Thyroid gland (tissue), 4 donors: ENCODE measurements around the gene LMO4.

ENCODE experiments used
- POLR2A ChIP-seq, 2 donors: fragments of 450-650 bp; IDR thresholded peaks; one replicate each; pipeline ENCODE4 v1.6.1; 2017; ENCODE audit warnings: antibody characterized with exemption in 2 of 2, mild to moderate bottlenecking in 2 of 2, moderate library complexity in 1 of 2
- TF ChIP-seq, protein P1 (sequence below), 6 experiments: fragments of 200-600 bp in 3 of 6; fragments of 450-650 bp in 3 of 6; sonication (generic) in 3 of 6; IDR thresholded peaks; one replicate each; pipeline ENCODE4 v1.5.1; 2016 to 2019; ENCODE audit warnings: antibody characterized with exemption in 6 of 6, mild to moderate bottlenecking in 2 of 6, inconsistent platforms in 1 of 6, moderate library complexity in 1 of 6

DNA sequence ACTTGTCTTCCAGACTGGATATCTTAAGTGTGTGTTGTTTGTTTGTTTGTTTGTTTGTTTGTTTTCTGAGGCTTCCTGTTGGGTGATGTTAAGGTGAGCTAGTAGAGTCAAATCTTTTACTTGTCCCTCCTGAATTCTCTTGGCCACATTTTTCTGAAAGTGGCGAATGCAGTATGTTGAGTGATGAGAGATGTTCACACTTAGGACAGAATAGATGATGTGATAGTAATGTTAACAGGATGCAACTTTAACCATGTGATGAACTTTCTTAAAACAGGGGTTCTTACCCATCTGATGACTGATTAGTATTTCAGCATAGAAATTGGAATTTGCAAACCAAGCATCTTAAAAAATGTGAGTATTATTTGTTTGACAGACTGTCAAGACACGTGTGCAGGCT lies 40.2 kb downstream of the LMO4 start:
- TF ChIP-seq, protein P1, sequence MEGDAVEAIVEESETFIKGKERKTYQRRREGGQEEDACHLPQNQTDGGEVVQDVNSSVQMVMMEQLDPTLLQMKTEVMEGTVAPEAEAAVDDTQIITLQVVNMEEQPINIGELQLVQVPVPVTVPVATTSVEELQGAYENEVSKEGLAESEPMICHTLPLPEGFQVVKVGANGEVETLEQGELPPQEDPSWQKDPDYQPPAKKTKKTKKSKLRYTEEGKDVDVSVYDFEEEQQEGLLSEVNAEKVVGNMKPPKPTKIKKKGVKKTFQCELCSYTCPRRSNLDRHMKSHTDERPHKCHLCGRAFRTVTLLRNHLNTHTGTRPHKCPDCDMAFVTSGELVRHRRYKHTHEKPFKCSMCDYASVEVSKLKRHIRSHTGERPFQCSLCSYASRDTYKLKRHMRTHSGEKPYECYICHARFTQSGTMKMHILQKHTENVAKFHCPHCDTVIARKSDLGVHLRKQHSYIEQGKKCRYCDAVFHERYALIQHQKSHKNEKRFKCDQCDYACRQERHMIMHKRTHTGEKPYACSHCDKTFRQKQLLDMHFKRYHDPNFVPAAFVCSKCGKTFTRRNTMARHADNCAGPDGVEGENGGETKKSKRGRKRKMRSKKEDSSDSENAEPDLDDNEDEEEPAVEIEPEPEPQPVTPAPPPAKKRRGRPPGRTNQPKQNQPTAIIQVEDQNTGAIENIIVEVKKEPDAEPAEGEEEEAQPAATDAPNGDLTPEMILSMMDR (IDR thresholded peaks at IDR 0.05): no peak
- no peak for TF ChIP-seq POLR2A (IDR thresholded peaks at IDR 0.05)
